ENCODE data around the gene PPP3R1.

Gene PPP3R1

GRCh38 chr2:68163641-68164040 is 88.7 kb downstream of the PPP3R1 start:
- Histone ChIP-seq H3K4me1 (ENCODE audit: control insufficient read depth, insufficient read depth, low read length) (peaks cover 18% of the 10 kb centered on the region), H3K9me3 (ENCODE audit: control insufficient read depth, low read length) (no peaks in the 10 kb centered on the region), H3K36me3 (ENCODE audit: control insufficient read depth, insufficient read depth, low read length, severe bottlenecking) (peaks cover 69% of the 10 kb centered on the region), H3K9ac (ENCODE audit: low read length) (no peak overlapping the region), H3K4me3 (ENCODE audit: low read length) (no peak overlapping the region), H3K27me3 (replicated peaks; ENCODE audit: control insufficient read depth, insufficient read depth, low read length) (no peaks in the 10 kb centered on the region)
- DNase-seq (ENCODE audit: low read depth), result no peak

DNA sequence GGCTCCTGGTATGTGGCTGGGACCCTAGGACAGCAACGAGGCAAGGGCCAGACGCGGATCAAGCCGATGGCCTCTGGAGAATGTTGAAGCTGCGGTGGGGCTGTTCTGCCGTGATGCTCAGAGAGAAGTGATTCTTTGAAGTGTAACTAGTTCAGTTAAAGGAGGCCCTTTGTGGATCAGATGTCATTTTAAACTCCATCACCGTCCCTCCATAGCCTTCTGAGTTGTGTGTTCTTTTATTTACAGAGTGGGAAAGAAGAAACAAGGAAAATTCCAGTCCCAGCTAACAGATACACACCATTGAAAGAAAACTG is 94.2 kb downstream of the PPP3R1 start:
- Histone ChIP-seq H3K4me1 (ENCODE audit: control insufficient read depth, insufficient read depth, low read length) (peaks cover 21% of the 10 kb centered on the region), H3K9ac (ENCODE audit: low read length) (peak overlapping the region; percentile 91), H3K9me3 (ENCODE audit: control insufficient read depth, low read length) (no peaks in the 10 kb centered on the region), H3K27me3 (replicated peaks; ENCODE audit: control insufficient read depth, insufficient read depth, low read length) (no peaks in the 10 kb centered on the region), H3K4me3 (ENCODE audit: low read length) (peak overlapping the region; percentile 92), H3K36me3 (ENCODE audit: control insufficient read depth, insufficient read depth, low read length, severe bottlenecking) (peaks cover 30% of the 10 kb centered on the region)
- DNase-seq (ENCODE audit: low read depth), result no peak

- H3K9ac ChIP-seq (ENCODE audit: low read length), result peak within 1 kb of the TSS; percentile 91
- H3K4me3 ChIP-seq (ENCODE audit: low read length), result peak within 1 kb of the TSS; percentile 92
- no peaks in the 10 kb centered on the region for H3K9me3 ChIP-seq (ENCODE audit: control insufficient read depth, low read length)
- peaks cover 25% of the 10 kb centered on the region for H3K36me3 ChIP-seq (ENCODE audit: control insufficient read depth, insufficient read depth, low read length, severe bottlenecking)
- DNase-seq (ENCODE audit: low read depth), result peak; percentile 98
- no peaks in the 10 kb centered on the region for H3K27me3 ChIP-seq (replicated peaks; ENCODE audit: control insufficient read depth, insufficient read depth, low read length)
- peaks cover 21% of the 10 kb centered on the region for H3K4me1 ChIP-seq (ENCODE audit: control insufficient read depth, insufficient read depth, low read length)
Measured at GRCh38 chr2:68157402-68158133, 94.8 kb downstream of the PPP3R1 start, which contains the start of gene PNO1. PNO1 (plus strand) TSS chr2:68157888; CDS start chr2:68157935, 47 bp downstream.

DNA sequence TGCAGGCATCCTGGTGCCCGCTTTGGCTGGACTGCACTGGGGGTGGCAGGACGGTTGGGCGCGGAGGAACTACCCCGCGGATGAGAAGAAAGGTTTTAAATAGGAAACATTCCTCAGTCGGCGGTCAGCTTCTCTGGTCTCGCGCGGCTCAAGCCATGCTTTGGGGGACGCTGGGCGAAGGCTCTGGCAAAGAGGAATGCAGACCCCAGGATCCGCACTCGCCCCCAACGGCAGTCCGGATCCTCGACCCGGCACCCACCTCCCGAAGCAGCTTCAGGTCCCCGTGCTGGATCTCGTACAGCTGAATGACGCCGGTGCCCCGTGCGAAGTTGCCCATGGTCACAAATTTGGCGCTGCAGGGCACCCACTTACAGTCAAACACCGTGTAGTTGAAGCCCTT is 95.3 kb downstream of the PPP3R1 start:
- Histone ChIP-seq H3K36me3 (ENCODE audit: control insufficient read depth, insufficient read depth, low read length, severe bottlenecking) (peaks cover 20% of the 10 kb centered on the region), H3K4me1 (ENCODE audit: control insufficient read depth, insufficient read depth, low read length) (peaks cover 21% of the 10 kb centered on the region), H3K9me3 (ENCODE audit: control insufficient read depth, low read length) (no peaks in the 10 kb centered on the region), H3K4me3 (ENCODE audit: low read length) (peak overlapping the region; percentile 92), H3K27me3 (replicated peaks; ENCODE audit: control insufficient read depth, insufficient read depth, low read length) (no peaks in the 10 kb centered on the region), H3K9ac (ENCODE audit: low read length) (peak overlapping the region; percentile 91)
- DNase-seq (ENCODE audit: low read depth), result peak; percentile 65

- H3K4me1 ChIP-seq (ENCODE audit: control insufficient read depth, insufficient read depth, low read length), result peaks cover 21% of the 10 kb centered on the region
- H3K27me3 ChIP-seq (replicated peaks; ENCODE audit: control insufficient read depth, insufficient read depth, low read length), result no peaks in the 10 kb centered on the region
- no peak for DNase-seq (ENCODE audit: low read depth)
- peak overlapping the region; percentile 92 for H3K4me3 ChIP-seq (ENCODE audit: low read length)
- H3K9ac ChIP-seq (ENCODE audit: low read length), result peak overlapping the region; percentile 91
- no peaks in the 10 kb centered on the region for H3K9me3 ChIP-seq (ENCODE audit: control insufficient read depth, low read length)
- peaks cover 14% of the 10 kb centered on the region for H3K36me3 ChIP-seq (ENCODE audit: control insufficient read depth, insufficient read depth, low read length, severe bottlenecking)
Measured at GRCh38 chr2:68156419-68156818, 95.9 kb downstream of the PPP3R1 start.

GRCh38 chr2:68155618-68156017 is 96.7 kb downstream of the PPP3R1 start:
- Histone ChIP-seq H3K4me1 (ENCODE audit: control insufficient read depth, insufficient read depth, low read length) (peaks cover 21% of the 10 kb centered on the region), H3K36me3 (ENCODE audit: control insufficient read depth, insufficient read depth, low read length, severe bottlenecking) (peaks cover 6% of the 10 kb centered on the region), H3K9ac (ENCODE audit: low read length) (no peak overlapping the region), H3K4me3 (ENCODE audit: low read length) (no peak overlapping the region), H3K9me3 (ENCODE audit: control insufficient read depth, low read length) (no peaks in the 10 kb centered on the region), H3K27me3 (replicated peaks; ENCODE audit: control insufficient read depth, insufficient read depth, low read length) (no peaks in the 10 kb centered on the region)
- no peak for DNase-seq (ENCODE audit: low read depth)

GRCh38 chr2:68152681-68153347 is 99.5 kb downstream of the PPP3R1 start:
- H3K4me1 ChIP-seq (ENCODE audit: control insufficient read depth, insufficient read depth, low read length), result peaks cover 8% of the 10 kb centered on the region
- no peak overlapping the region for H3K4me3 ChIP-seq (ENCODE audit: low read length)
- no peaks in the 10 kb centered on the region for H3K9me3 ChIP-seq (ENCODE audit: control insufficient read depth, low read length)
- H3K27me3 ChIP-seq (replicated peaks; ENCODE audit: control insufficient read depth, insufficient read depth, low read length), result no peaks in the 10 kb centered on the region
- no peak for DNase-seq (ENCODE audit: low read depth)
- no peaks in the 10 kb centered on the region for H3K36me3 ChIP-seq (ENCODE audit: control insufficient read depth, insufficient read depth, low read length, severe bottlenecking)
- H3K9ac ChIP-seq (ENCODE audit: low read length), result no peak overlapping the region

DNA sequence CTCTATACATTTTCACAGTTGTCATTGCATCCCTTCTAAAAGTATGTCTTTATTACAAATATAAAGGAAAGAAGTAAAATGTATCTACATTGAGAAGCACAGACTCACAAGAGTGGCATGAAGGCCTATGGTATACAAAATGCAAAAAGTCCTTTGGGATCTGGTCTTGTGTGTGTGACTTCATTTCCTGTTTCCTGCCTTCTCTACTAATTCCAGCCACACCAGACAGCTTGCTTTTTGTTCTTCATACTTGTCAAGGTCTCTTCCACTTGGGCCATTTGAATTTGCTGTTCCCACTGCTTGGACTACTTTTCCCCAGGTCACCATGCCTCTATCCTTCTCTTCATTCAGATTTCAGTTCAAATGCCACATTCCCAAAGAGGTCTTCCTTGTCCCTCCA is 101.3 kb downstream of the PPP3R1 start:
- no peak for DNase-seq (ENCODE audit: low read depth)
- no peak overlapping the region for H3K9ac ChIP-seq (ENCODE audit: low read length)
- peaks cover 1% of the 10 kb centered on the region for H3K4me1 ChIP-seq (ENCODE audit: control insufficient read depth, insufficient read depth, low read length)
- H3K27me3 ChIP-seq (replicated peaks; ENCODE audit: control insufficient read depth, insufficient read depth, low read length), result no peaks in the 10 kb centered on the region
- no peak overlapping the region for H3K4me3 ChIP-seq (ENCODE audit: low read length)
- no peaks in the 10 kb centered on the region for H3K36me3 ChIP-seq (ENCODE audit: control insufficient read depth, insufficient read depth, low read length, severe bottlenecking)
- no peaks in the 10 kb centered on the region for H3K9me3 ChIP-seq (ENCODE audit: control insufficient read depth, low read length)

GRCh38 chr2:68141875-68142274 is 110.5 kb downstream of the PPP3R1 start:
- H3K27me3 ChIP-seq (replicated peaks; ENCODE audit: control insufficient read depth, insufficient read depth, low read length), result no peaks in the 10 kb centered on the region
- no peaks in the 10 kb centered on the region for H3K9me3 ChIP-seq (ENCODE audit: control insufficient read depth, low read length)
- no peak overlapping the region for H3K4me3 ChIP-seq (ENCODE audit: low read length)
- no peak for DNase-seq (ENCODE audit: low read depth)
- peaks cover 29% of the 10 kb centered on the region for H3K36me3 ChIP-seq (ENCODE audit: control insufficient read depth, insufficient read depth, low read length, severe bottlenecking)
- H3K4me1 ChIP-seq (ENCODE audit: control insufficient read depth, insufficient read depth, low read length), result no peaks in the 10 kb centered on the region
- no peak overlapping the region for H3K9ac ChIP-seq (ENCODE audit: low read length)

DNA sequence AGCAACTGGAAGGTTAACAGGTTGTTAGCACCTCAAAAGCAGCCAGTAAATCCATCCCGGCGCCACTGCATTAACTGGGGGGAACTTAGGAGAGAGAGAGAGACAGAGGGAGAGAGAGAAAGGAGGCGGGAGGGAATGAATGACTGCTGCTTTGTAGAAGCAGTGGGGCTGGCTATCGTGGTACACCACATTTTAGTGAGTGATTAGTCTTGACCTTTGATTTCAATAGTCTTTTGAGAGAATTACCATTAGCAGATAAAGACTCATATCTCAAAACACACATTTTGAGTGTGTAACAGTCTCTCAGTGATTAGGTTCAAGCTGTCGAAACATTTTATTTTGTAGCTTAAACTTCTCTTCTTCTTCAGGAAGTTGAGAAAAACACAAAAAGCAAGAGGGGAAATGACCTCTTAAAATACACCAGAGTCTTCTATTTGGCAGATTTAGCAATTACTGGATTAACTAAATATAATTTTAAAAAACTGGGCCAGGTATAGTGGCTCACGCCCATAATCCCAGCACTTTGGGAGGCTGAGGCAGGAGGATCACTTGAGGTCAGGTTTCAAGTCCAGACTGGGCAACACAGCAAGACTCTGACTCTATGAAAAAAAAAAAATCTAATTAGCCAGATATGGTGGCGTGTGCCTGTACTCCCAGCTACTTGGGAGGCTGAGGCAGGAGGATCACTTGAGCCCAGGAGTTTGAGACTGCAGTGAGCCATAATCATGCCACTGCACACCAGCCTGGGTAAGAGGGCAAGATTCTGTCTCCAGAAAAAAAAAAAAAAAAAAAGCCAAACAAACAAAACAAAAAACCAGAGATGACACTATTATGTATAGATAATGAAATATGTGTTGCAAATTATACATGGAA is 116.6 kb downstream of the PPP3R1 start:
- no peaks in the 10 kb centered on the region for H3K27me3 ChIP-seq (replicated peaks; ENCODE audit: control insufficient read depth, insufficient read depth, low read length)
- H3K36me3 ChIP-seq (ENCODE audit: control insufficient read depth, insufficient read depth, low read length, severe bottlenecking), result peaks cover 54% of the 10 kb centered on the region
- H3K4me3 ChIP-seq (ENCODE audit: low read length), result no peak overlapping the region
- H3K9me3 ChIP-seq (ENCODE audit: control insufficient read depth, low read length), result no peaks in the 10 kb centered on the region
- no peaks in the 10 kb centered on the region for H3K4me1 ChIP-seq (ENCODE audit: control insufficient read depth, insufficient read depth, low read length)
- H3K9ac ChIP-seq (ENCODE audit: low read length), result no peak overlapping the region
- no peak for DNase-seq (ENCODE audit: low read depth)

- H3K4me1 ChIP-seq (ENCODE audit: control insufficient read depth, insufficient read depth, low read length), result no peaks in the 10 kb centered on the region
- no peak overlapping the region for H3K4me3 ChIP-seq (ENCODE audit: low read length)
- no peaks in the 10 kb centered on the region for H3K9me3 ChIP-seq (ENCODE audit: control insufficient read depth, low read length)
- peaks cover 47% of the 10 kb centered on the region for H3K36me3 ChIP-seq (ENCODE audit: control insufficient read depth, insufficient read depth, low read length, severe bottlenecking)
- H3K27me3 ChIP-seq (replicated peaks; ENCODE audit: control insufficient read depth, insufficient read depth, low read length), result no peaks in the 10 kb centered on the region
- no peak overlapping the region for H3K9ac ChIP-seq (ENCODE audit: low read length)
- no peak for DNase-seq (ENCODE audit: low read depth)
Measured at GRCh38 chr2:68134554-68134953, 117.8 kb downstream of the PPP3R1 start.
